Epithelial cell of prostate (primary cell): ENCODE results near the gene LRRC56.
A peak's percentile ranks its signal among the peaks of the same experiment; 100 is the strongest.
"Not testable (repeated sequence)": the region's sequence is repeated elsewhere in the genome, so short reads cannot be mapped to it uniquely, and the experiment has no call there.

Source experiments
- DNase-seq: peaks from one replicate; pipeline ENCODE4 v3.0.0-alpha.2; 2011; ENCODE audit warnings: low read depth, low spot score
- H3K27ac ChIP-seq: fragments of 450-650 bp; 2 replicates; pipeline ENCODE4 v1.5.1; 2017; ENCODE audit warnings: mild to moderate bottlenecking

Gene LRRC56

GRCh38 chr11:568306-569157 lies 31.2 kb downstream of the LRRC56 start:
- peak overlapping the region; percentile 73 for H3K27ac ChIP-seq
- peak; percentile 60 for DNase-seq

- H3K27ac ChIP-seq = peak overlapping the region; percentile 73
Observed at GRCh38 chr11:569158-569885, 32.0 kb downstream of the LRRC56 start.

DNA sequence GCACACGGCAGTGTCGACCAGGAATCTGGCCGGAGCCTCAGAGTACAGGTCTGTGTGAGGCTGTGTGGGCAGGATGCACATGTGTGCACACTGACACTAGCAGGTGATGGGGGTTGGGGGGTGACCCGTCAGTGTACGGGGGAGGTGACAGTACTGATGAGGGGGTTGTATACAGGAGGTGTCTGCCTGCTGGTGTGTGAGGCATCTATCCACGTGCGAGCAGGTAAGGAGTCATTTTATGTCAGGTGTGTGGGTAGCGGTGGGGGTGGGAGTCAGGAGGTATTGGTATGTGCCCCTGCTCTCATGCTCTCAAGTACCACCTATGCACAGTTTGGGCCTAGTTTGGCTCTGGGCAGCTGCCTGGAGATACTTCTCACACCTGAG lies 34.5 kb downstream of the LRRC56 start:
- H3K27ac ChIP-seq = no peak overlapping the region
- no peak for DNase-seq

More at GRCh38 chr11:569158-569885, 32.0 kb downstream of the LRRC56 start:
- no peak for DNase-seq

GRCh38 chr11:573146-573759 lies 35.9 kb downstream of the LRRC56 start:
- DNase-seq = no peak
- H3K27ac ChIP-seq = no peak overlapping the region

GRCh38 chr11:574031-574570 lies 36.8 kb downstream of the LRRC56 start:
- DNase-seq = not testable (repeated sequence)

GRCh38 chr11:574632-575312 lies 37.4 kb downstream of the LRRC56 start:
- DNase-seq = no peak
- no peak overlapping the region for H3K27ac ChIP-seq

More at GRCh38 chr11:574031-574570, 36.8 kb downstream of the LRRC56 start:
- not testable (repeated sequence) for H3K27ac ChIP-seq

DNA sequence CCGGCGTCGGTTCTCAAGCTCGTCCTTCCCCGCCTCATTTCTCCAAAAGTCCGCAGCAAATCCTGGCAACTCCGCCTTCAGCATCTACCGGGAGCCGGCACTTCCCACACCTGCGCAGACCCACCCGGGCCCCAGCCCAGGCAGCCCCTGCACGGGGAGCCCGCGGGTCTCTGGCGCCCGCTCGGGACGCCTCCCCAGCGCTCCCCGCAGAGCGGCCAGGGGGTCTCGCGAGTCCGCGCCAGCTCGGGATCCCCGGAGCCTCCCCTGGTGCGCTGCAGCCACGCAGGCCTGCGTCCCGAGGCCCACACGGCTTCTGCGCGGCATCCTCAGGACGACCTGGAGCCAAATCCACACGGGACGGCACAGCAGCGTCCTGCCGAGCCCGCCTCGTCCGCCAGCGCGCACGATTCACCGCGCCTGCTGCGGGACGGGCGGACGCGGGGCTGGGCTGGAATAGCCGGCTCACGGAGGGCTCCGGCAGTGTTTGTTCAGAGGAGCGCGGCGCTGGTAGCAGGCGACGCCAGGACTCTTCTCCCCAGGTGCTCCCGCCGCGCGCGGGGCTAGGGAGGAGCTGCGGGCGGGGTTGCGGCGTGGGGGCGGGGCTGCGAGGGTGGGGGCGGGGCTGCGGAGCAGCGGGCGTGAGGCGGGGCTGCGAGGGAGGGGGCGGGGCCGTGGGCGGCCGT lies 38.1 kb downstream of the LRRC56 start:
- DNase-seq = no peak
- H3K27ac ChIP-seq = no peak overlapping the region

- H3K27ac ChIP-seq = peak within 1 kb of the TSS; percentile 81
- peak; percentile 64 for DNase-seq
Observed at GRCh38 chr11:575996-576768, 38.9 kb downstream of the LRRC56 start, which contains the start of gene PHRF1. TSS of gene PHRF1 (plus strand) at chr11:576470. CDS start at chr11:581513, 5,043 bp downstream.

- peak overlapping the region; percentile 81 for H3K27ac ChIP-seq
- DNase-seq = no peak
Observed at GRCh38 chr11:576811-577610, 39.7 kb downstream of the LRRC56 start.

DNA sequence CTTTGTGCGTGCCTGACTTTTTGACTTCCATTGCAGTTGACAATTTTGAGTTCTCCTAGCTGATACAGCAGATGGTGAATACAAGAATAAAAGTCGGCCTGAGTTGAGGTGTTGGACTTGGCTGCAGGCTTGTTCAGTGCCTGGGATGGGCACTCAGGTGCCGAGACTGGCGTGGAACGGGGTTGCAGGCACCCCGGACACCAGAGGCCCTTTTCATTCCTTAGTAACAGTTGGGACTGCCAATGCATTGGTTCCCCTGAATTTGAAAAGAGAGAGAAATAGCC lies 40.2 kb downstream of the LRRC56 start:
- DNase-seq = no peak
- H3K27ac ChIP-seq = peak overlapping the region; percentile 81

DNA sequence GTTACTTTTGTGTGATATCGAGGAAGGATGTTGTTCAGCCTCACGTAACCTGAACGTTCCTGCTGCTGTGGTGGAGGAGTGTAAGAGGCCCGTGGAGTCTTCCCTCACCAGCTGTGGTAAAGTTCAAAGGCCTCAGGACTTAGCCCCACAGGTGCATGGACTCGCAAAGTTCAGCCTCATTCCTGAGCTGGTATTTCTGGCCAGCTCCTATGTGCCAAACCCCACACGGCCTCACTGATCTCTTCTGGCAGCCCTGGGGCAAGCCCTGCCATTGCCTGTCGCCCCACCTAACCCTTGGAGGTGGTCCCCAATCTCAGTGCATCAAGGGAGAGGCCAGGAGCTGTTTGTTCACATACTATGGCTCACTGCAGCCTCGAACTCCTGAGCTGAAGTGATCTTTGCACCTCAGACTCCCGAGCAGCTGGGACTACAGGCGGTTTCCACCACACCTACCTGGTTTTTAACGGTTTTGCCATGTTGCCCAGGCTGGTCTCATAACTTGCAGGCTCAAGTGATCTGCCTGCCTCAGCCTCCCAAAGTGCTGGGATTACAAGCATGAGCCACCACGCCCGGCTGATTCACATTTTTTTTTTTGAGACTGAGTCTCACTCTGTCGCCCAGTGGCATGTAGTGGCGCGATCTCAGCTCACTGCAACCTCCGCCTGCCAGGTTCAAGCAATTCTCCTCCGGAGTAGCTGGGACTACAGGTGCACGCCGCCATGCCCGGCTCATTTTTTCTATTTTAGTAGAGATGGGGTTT lies 41.1 kb downstream of the LRRC56 start:
- peak overlapping the region; percentile 81 for H3K27ac ChIP-seq
- DNase-seq = no peak

DNA sequence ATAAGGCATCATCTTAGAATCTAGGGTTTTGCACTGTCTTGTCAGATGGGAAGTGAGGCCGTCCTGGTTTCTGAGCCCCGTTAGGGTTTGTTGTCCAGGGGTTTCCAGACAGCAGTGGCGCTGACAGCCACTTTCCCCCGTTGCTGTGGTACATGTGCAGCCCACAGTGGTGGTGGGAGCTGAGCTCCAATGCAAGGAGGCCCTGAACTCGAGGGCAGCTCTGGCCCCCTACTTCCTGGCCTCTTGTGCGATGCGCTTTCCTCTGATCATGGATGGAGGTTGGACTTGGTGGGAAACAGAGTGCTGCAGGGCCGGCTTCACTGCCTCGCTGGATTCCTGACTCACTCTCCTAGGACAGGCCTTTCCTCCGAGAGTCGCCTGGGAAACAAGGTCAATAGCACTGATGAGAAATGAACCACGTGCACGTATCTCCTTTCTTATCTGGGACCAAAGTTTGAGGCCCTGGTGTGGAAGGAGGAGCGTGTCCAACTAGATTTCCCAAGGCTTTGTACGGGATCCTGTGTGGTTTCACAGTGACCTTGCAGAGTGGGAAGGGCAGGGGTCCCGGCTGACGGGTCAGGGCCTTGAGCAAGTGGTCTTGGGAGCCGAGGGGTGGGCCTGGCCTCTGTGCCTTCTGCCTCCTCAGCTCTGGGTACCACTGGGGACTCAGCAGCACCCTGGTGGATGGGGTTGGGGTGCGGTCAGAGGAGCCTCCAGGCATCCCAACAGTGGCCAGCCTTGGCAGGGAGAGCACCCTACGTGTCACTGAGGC lies 42.7 kb downstream of the LRRC56 start:
- no peak overlapping the region for H3K27ac ChIP-seq
- no peak for DNase-seq

DNA sequence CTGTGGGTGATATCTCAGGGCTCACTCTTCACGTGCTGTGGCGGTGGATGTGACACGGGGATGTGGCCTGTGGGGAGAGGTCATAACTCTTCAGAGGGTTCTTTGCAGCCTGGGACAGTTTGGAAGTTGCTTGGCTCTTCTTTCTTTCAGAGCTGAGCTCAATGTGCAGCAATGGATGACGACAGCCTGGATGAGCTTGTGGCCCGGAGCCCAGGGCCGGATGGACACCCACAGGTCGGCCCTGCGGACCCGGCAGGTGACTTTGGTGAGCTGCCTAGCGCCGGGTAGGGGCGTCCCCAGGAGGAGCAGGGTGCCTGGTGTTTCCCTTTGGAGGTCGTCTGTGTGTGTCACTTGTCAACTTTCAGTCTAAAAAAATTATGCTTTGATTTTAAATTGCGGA lies 44.0 kb downstream of the LRRC56 start:
- H3K27ac ChIP-seq = no peak overlapping the region
- DNase-seq = no peak

DNA sequence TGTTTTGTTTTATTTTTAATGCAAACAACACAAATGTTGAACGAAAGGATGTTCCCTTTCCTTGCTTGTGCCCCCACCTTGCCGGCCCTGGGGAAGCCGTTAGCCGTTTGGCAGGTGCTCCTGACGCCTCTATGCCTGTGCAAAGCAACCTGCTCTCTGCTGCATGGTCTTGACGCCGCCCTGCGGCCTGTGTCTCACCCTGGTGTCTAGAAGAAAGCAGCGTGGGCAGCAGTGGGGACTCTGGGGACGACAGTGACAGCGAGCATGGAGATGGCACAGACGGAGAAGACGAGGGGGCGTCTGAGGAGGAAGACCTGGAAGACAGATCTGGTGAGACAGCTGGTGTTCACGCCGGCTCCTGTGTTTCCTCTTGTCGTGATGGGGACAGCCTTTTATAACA lies 44.4 kb downstream of the LRRC56 start:
- DNase-seq = no peak
- no peak overlapping the region for H3K27ac ChIP-seq

DNA sequence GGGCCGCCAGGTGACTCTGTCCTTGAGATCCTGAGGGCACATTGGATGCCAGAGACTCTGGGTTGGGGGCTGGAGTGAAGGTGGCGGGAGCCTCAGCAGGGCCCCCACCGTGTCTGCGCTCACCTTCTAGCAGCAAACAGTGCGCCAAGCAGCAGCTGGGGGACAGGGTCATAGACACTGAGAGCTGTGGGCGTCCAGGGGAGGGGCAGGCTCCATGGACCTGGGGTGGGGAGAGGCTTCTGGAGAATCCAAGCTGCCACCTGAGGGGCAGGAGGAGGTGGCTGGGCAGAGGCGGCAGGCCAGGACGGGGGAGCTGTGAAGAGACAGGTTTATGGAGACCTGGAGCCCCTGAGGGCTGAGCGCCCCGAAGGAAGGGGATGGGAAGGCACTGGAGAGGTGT lies 47.0 kb downstream of the LRRC56 start:
- no peak overlapping the region for H3K27ac ChIP-seq
- DNase-seq = no peak

DNA sequence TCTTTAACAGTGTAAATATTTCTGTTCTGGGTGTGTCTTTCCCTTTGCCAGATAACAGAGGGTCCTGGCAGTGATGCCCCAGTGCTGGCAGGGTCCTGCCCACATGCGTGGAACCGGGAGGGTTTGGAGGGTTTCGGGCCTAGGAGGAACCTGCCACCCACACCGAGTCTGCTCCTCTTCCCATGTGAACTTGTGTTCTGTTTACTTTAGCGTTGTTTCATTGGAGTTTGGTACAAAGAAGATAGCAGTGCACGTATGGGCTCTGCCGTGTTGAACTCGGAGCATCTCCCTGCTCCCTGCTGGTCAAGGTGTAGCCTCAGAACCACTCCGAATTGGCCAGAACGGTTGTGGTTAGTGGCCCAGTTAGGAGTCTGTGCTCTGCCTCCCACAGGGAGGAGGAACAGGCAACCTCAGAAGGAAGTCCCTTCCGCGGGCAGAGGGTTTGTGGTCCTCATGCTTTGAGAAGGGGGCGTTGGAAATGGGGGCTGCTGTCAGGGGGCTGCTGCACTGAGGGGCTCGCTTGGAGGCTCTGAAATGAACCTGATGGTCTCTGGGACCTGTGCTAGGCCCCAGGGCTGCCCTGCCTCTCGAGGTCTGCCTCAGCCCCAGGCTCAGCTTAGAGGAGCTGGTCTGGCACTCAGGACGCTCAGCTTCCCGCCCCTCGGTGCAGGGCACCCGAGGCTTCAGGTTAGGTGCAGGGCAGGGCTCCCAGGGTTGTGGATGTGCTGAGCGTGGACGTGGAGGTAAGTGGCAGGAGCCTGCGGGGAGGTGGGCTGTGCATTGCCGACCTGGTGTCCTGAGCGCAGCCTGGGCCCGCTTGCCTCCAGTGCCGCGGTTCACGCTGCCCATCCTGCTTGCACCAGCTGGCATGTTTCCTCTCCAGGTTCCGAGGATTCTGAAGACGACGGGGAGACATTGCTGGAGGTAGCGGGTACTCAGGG lies 49.3 kb downstream of the LRRC56 start:
- no peak for DNase-seq
- no peak overlapping the region for H3K27ac ChIP-seq
